Kidney (tissue), 14 donors: Measurements from ENCODE around the gene ZC3H12C. TPM values are rescaled to one million over a fixed set of nuclear protein-coding genes. Genes with fewer than 3 reads are reported as not detected.

Source experiments
- DNase-seq, 5 donors: peaks; one replicate each; pipeline ENCODE4 v3.0.0-alpha.2; 2013 to 2020
- FAIRE-seq: peaks from 2 replicates; lab custom pipeline; 2012; peaks lifted over from hg19 to GRCh38; lab: Jason Lieb, UNC
- H3K27ac ChIP-seq, 2 donors: one replicate each; pipeline ENCODE4 v1.7.0; 2013; ENCODE audit warnings: low read depth in 2 of 2, low read length in 2 of 2, inconsistent platforms in 1 of 2
- H3K27me3 ChIP-seq: one replicate; pipeline ENCODE4 v1.7.1; 2013; ENCODE audit warnings: low read length, inconsistent platforms; ENCODE audit not compliant: control insufficient read depth, insufficient read depth
- H3K36me3 ChIP-seq, 3 donors: one replicate each; pipeline versions ENCODE4 v1.7.0 to v1.7.1; 2013; ENCODE audit warnings: low read length in 3 of 3, control low read depth in 1 of 3, inconsistent platforms in 1 of 3; ENCODE audit not compliant: insufficient read depth in 3 of 3, control insufficient read depth in 2 of 3
- H3K4me1 ChIP-seq, 3 donors: one replicate each; pipeline versions ENCODE4 v1.7.0 to v1.7.1; 2013; ENCODE audit warnings: low read length in 3 of 3, inconsistent platforms in 1 of 3, low read depth in 1 of 3; ENCODE audit not compliant: control insufficient read depth in 2 of 3, insufficient read depth in 2 of 3
- H3K4me3 ChIP-seq, 3 donors: one replicate each; pipeline versions ENCODE4 v1.7.0 to v1.8.1; 2013; ENCODE audit warnings: low read length in 3 of 3, control low read depth in 1 of 3, inconsistent platforms in 1 of 3
- H3K9ac ChIP-seq, 3 donors: one replicate each; pipeline versions ENCODE4 v1.7.0 to v1.7.1; 2013; ENCODE audit warnings: low read length in 3 of 3, control low read depth in 1 of 3, inconsistent platforms in 1 of 3
- H3K9me3 ChIP-seq, 3 donors: one replicate each; pipeline versions ENCODE4 v1.7.0 to v1.7.1; 2013; ENCODE audit warnings: low read length in 3 of 3, control low read depth in 1 of 3, inconsistent platforms in 1 of 3; ENCODE audit not compliant: control insufficient read depth in 2 of 3, insufficient read depth in 1 of 3
- intact Hi-C: fragments of 100-400 bp; cut with DNase I; formaldehyde crosslinking; loops from one replicate; pipeline ENCODE4 v1.11.1; 2022
- polyA plus RNA-seq: library from polyadenylated mRNA; stranded (reverse); fragments of 350-450 nt; fragmentation: Illumina TruSeq; extraction: RNeasy Lipid Tissue Mini Kit (QIAGEN cat#74804); gene quantifications from one replicate; pipeline ENCODE4 v1.2.3, GENCODE V29; 2014; ENCODE audit warnings: low read depth, low replicate concordance; ENCODE audit not compliant: insufficient read depth
- total RNA-seq: library from RNA; stranded (reverse); fragmentation: NEBNext Ultra II Directional; extraction: Animal tissue kit (Norgen Biotek cat#: 25700); gene quantifications from one replicate; pipeline ENCODE4 v1.2.1, GENCODE V29; 2021
- TF ChIP-seq, protein P1 (sequence below): IDR thresholded peaks from 3 replicates; pipeline ENCODE4 v1.5.1; 2012; ENCODE audit warnings: mild to moderate bottlenecking, moderate library complexity, borderline replicate concordance; ENCODE audit not compliant: insufficient read depth; ENCODE audit errors: extremely low read depth
- donor health status: control.
- donor health status: control.
- donor health status: control.
- donor health status: control.
- donor health status: control.
- donor health status: DM: yes; HTN: yes; CAD: no.
- donor health status: Normal renal cell carcinoma (clear cell type).

ZC3H12C gene
- total and polyA plus RNA-seq, 2 donors from 2014 or later: 2.3 to 14.3 TPM

DNA sequence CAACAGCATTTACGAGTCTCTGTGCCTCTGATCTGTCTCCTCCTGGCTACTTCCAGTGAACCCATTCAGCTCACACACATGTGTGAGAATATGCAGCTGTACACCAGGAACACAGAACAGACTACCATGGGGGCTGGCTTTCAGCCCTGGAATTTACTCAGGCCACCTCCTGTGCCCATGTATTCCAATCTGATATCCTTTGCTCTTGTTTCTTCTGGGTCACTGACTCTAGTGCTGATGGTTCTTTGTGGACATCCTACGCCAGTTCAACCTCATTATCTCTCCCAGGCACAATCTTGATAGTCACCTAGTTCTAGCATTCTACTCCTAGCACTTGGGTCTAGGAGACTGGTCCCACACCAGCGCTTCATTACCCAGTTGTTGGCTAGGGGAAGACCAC, 23.0 kb upstream of the ZC3H12C start:
- intact Hi-C loops: no loop called here
- no peaks in the 10 kb centered on the region for H3K27me3 ChIP-seq
- DNase-seq (peak in 1 of 5 donors; percentile 20), FAIRE-seq (no peak)
- H3K4me3 ChIP-seq: no peak overlapping the region
- no peak overlapping the region for H3K9ac ChIP-seq
- no peaks in the 10 kb centered on the region for H3K36me3 ChIP-seq
- H3K27ac ChIP-seq: no peak overlapping the region
- H3K9me3 ChIP-seq: no peaks in the 10 kb centered on the region
- TF ChIP-seq, protein P1, sequence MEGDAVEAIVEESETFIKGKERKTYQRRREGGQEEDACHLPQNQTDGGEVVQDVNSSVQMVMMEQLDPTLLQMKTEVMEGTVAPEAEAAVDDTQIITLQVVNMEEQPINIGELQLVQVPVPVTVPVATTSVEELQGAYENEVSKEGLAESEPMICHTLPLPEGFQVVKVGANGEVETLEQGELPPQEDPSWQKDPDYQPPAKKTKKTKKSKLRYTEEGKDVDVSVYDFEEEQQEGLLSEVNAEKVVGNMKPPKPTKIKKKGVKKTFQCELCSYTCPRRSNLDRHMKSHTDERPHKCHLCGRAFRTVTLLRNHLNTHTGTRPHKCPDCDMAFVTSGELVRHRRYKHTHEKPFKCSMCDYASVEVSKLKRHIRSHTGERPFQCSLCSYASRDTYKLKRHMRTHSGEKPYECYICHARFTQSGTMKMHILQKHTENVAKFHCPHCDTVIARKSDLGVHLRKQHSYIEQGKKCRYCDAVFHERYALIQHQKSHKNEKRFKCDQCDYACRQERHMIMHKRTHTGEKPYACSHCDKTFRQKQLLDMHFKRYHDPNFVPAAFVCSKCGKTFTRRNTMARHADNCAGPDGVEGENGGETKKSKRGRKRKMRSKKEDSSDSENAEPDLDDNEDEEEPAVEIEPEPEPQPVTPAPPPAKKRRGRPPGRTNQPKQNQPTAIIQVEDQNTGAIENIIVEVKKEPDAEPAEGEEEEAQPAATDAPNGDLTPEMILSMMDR: no peak
- peaks cover 0 to 9% (median 0%) of the 10 kb centered on the region in 3 donors for H3K4me1 ChIP-seq

DNA sequence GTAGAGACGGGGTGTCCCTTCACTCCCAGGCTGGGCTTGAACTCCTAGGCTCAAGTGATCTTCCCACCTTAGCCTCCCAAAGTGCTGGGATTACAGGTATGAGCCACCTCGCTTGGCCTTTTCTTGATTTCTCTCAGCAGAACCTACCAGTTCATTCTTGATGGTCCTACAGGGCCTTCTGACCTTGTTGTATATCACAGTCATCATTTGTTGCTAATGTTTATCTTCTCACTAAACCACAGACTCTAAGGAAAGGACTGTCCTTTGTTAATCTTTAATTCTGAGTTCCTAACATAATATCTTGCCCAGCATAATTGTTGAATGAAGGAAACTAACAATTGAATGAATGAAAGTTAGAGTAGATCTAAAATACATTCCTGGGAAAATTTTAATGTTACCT, 22.0 kb upstream of the ZC3H12C start:
- TF ChIP-seq, protein P1: no peak
- H3K27me3 ChIP-seq: no peaks in the 10 kb centered on the region
- FAIRE-seq (no peak), DNase-seq (no peak)
- no peaks in the 10 kb centered on the region for H3K36me3 ChIP-seq
- no peak overlapping the region for H3K9ac ChIP-seq
- H3K4me1 ChIP-seq: peaks cover under 1 to 17% (median 2%) of the 10 kb centered on the region in 3 donors
- H3K27ac ChIP-seq: no peak overlapping the region
- intact Hi-C loops: no loop called here
- no peaks in the 10 kb centered on the region for H3K9me3 ChIP-seq
- no peak overlapping the region for H3K4me3 ChIP-seq

DNA sequence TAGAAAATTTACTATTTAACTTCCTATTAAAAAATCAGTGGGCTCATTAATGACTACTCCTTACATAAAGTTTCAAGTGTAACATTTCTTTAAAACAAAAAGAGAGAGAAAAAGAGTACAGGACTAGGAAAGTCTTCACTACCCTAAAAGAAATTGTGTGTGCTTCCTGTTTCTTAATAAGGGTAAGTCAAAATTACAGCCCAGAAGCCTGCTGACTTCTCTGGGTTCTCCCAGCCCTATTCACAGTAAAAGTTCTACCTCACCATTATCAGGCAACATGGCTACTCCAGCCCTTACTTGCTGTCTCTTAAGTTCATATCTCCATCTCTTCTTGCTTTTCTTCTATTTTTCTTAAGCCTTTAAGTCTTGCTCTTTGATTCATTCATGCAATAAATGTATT, 20.3 kb upstream of the ZC3H12C start:
- no peaks in the 10 kb centered on the region for H3K27me3 ChIP-seq
- no peak overlapping the region for H3K9ac ChIP-seq
- no peak overlapping the region for H3K4me3 ChIP-seq
- TF ChIP-seq, protein P1: no peak
- no peak overlapping the region for H3K27ac ChIP-seq
- H3K4me1 ChIP-seq: peaks cover 6 to 22% (median 6%) of the 10 kb centered on the region in 3 donors
- no peak for FAIRE-seq
- no peak for DNase-seq
- H3K9me3 ChIP-seq: no peaks in the 10 kb centered on the region
- intact Hi-C loops: no loop called here
- H3K36me3 ChIP-seq: no peaks in the 10 kb centered on the region

DNA sequence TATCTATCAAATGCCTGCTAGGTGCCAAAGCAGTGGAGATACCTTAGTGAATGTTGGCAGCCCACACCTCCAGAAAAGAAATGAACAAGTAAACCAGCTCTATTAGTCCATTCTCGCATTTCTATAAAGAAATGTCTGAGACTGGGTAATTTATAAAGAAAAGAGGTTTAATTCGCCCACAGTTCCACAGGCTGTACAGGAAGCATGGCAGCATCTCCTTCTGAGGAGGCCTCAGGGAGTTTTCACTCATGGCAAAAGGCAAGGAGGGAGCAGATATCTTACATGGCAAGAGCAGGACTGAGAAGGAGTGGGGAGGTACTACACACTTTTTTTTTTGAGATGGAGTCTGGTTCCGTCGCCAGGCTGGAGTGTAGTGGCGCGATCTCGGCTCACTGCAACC, 18.7 kb upstream of the ZC3H12C start:
- Histone ChIP-seq H3K4me3 (no peak overlapping the region), H3K27me3 (no peaks in the 10 kb centered on the region), H3K9ac (no peak overlapping the region), H3K36me3 (no peaks in the 10 kb centered on the region), H3K4me1 (peaks cover 6 to 22% (median 6%) of the 10 kb centered on the region in 3 donors), H3K9me3 (peaks cover 0 to 4% (median 0%) of the 10 kb centered on the region in 3 donors), H3K27ac (no peak overlapping the region)
- intact Hi-C loops: no loop called here
- FAIRE-seq: no peak
- DNase-seq: no peak
- TF ChIP-seq, protein P1: no peak
